GM19438 (cell line): ENCODE measurements around the gene ZNF346.
"Not testable (repeated sequence)": the region's sequence is repeated elsewhere in the genome, so short reads cannot be mapped to it uniquely, and the experiment has no call there.

Experiments
- ATAC-seq: cut with Tn5 transposase; IDR thresholded peaks from one replicate; pipeline ENCODE4 v1.9.1; 2021; ENCODE audit warnings: low read depth; ENCODE audit not compliant: unreplicated experiment

ZNF346 gene, protein sequence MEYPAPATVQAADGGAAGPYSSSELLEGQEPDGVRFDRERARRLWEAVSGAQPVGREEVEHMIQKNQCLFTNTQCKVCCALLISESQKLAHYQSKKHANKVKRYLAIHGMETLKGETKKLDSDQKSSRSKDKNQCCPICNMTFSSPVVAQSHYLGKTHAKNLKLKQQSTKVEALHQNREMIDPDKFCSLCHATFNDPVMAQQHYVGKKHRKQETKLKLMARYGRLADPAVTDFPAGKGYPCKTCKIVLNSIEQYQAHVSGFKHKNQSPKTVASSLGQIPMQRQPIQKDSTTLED

DNA sequence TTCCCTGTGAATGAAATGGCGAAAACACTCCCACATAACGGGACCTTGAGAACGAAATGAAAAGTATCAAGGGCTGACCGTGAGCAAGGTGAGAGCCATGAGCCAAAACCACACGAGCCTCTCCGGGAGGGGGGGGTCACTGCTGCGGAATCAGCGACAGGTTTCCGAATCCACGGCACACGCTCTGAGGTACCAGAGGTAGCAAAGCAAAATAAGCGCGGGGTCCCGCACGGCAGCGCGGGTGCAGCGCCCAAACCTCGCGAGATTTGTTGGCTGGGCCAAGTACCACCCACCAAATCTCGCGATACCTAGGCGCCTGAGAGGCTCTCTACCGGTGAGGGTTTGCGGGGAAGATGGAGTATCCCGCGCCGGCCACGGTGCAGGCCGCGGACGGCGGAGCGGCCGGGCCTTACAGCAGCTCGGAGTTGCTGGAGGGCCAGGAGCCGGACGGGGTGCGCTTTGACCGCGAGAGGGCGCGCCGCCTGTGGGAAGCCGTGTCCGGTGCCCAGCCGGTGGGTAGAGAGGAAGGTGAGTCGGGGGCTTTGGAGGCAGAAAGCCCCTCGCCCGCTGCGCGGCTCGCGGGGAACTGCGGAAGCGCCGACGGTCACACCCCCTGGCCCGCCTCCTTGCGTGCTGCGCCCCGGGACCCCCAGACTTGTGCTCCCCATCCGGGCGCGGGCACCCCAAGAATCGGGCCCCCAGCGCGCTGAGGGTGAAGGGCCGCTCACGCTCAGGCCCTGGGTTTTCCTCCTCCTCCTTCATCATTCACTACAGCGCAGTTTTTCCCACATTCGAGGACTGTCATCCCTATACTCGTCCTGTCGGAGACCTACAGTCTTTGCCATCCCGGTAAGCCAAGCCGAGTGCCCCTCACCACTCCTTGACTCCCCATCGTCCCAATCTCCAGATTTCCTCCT lies at the start of gene ZNF346:
Gene ZNF346, plus strand, starts transcription at position 311 of the 917 bp plus-strand sequence. Its CDS starts 43 bp downstream, at position 354.
- ATAC-seq, result peak; percentile 85

- no peak for ATAC-seq
Observed at GRCh38 chr5:176979669-176980068, 42.8 kb upstream of the ZNF346 start.

DNA sequence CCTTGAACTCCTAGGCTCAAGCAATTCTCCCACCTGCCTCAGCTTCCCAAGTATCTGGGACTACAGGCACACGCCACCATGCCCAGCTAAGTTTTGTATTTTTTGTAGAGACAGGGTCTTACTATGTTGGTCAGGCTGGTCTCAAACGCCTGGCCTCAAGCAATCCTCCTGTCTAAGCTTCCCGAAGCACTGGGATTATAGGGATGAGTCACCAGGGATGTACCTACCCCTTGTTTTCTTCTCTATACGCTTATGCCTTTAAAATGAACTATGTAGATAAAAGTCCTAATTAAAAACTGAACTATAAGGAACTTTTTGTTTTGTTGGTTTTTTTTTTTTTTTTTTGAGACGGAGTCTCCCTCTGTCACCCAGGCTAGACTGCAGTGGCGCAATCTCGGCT lies 41.7 kb upstream of the ZNF346 start:
- ATAC-seq, result no peak

DNA sequence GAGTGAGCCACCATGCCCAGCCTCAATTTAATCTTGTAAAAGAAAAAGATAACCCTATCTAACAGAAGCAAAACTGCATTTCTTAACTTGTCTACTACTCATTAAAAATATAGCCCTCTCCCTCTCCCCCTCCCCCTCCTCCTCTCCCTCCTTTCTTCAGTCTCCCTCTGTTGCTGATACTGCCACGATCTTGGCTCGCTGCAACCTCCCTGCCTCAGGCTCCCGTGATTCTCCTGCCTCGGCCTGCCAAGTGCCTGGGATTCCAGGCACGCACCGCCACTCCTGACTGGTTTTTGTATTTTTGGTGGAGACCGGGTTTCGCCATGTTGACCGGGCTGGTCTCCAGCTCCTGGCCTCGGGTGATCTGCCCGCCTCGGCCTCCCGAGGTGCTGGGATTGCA lies 39.4 kb upstream of the ZNF346 start:
- ATAC-seq, result not testable (repeated sequence)

DNA sequence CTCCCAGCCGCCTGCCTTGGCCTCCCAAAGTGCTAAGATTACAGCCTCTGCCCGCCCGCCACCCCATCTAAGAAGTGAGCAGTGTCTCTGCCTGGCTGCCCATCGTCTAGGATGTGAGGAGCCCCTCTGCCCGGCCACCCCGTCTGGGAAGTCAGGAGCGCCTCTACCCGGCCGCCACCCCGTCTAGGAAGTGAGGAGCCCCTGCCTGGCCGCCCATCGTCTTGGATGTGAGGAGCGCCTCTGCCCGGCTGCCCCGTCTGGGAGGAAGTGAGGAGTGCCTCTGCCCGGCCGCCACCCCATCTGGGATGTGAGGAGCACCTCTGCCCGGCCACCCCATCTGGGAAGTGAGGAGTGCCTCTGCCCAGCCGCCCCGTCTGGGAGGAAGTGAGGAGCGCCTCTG lies 38.9 kb upstream of the ZNF346 start:
- not testable (repeated sequence) for ATAC-seq

GRCh38 chr5:176984176-176984575 lies 38.3 kb upstream of the ZNF346 start:
- ATAC-seq, result not testable (repeated sequence)

DNA sequence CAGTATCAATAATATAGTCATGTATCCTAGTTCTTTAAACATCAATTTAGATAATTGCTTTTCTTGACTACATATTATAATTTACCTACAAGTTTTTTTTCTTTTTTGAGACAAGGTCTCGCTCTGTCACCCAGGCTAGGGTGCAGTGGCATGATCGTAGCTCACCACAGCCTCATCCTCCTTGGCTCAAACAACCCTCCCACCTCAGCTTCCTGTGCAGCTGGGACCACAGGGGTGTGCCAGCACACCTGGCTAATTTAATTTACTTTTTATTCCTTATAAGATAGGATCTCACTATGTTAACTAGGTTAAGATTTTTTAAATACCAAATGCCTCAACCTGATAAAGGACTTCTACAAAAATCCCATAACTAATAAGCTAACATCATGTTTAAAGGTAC lies 37.0 kb upstream of the ZNF346 start:
- ATAC-seq, result no peak

DNA sequence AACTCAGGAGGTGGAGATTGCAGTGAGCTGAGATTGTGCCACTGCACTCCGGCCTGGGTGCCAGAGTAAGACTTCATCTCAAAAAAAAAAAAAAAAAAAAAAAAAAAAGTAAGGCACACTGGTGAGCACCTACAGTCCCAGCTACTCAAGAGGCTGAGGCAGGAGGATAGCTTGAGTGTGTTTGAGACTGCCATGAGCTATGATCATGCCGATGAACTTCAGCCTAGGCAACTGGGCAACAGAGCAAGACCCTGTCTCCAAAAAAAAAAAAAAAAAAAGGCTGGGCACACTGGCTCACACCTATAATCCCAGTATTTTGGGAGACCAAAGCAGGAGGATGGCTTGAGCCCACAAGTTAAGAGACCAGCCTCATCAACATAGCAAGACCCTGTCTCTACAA lies 36.2 kb upstream of the ZNF346 start:
- ATAC-seq, result no peak

GRCh38 chr5:176987583-176987982 lies 34.9 kb upstream of the ZNF346 start:
- no peak for ATAC-seq

- ATAC-seq, result not testable (repeated sequence)
Observed at GRCh38 chr5:176993081-176993480, 29.4 kb upstream of the ZNF346 start.

DNA sequence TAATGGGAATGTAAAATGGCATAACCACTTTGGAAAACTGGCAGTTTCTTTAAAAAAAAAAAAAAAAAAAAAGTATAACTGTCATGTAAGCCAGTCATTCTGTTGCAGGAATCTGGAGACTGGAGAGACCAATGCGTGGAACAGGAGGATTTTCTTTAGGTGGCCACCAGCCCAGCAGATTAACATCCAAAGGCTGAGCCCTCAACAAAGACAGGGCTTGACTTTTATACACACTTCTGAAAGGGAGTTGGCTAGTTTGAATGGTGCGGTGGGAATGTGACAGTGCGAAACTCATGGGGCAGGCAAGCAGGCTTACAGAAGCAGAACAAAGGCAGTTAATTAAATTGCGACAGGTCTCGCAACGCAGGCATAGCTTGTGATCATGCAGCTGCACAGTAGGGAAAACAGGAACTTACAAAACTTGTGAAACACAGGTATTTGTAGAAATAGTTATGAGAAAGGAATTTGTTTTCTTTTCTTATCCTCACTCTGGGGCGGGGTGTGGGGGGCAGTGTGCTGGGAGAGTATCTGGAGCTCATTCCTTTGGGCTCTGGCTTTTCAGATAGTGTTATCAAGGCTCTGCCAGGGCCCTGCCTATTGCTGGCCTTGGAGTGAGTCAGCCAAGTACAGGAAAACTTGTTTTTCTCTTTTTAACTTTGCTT lies 27.9 kb upstream of the ZNF346 start:
- ATAC-seq, result no peak

GRCh38 chr5:176995122-176995490 lies 27.4 kb upstream of the ZNF346 start:
- no peak for ATAC-seq

DNA sequence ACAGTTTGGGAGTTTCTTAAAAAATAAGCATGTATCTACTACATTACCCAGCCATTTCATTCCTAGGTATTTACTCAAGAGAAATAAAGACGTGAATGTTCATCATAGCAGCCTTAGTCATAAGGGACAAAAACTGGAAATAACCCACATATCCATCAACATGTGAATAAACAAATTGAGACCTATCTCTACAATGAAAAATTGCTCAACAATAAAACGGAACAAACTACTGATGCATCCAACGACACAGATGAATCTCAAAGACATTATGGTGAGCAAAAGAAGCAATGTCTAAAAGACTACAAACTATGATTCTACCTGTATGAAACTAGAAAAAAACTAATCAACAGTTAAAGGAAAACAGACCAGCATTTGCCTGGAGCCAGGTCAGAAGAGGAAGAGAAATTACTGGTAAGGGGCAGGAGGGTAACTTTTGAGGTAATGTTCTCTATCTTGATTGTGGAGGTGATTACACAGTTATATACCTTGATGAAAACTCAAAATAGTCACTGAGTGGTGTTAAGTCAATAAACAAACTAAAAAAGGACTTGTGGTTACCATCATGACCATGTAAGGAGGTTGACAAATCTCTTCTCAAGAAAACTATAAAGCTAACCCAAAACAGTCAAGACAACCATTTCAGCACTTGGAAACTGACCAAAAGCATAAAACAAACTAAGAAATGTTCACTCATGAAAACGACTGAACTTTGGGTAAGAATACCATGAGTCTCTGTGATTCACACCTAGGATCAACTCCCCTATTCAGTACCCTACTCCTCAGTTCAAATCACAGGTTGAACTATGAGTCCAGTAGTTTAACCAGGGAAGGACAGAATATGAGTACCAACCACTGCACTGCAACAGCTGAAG lies 26.4 kb upstream of the ZNF346 start:
- ATAC-seq, result peak; percentile 41

- no peak for ATAC-seq
Observed at GRCh38 chr5:176996780-176997179, 25.7 kb upstream of the ZNF346 start.

DNA sequence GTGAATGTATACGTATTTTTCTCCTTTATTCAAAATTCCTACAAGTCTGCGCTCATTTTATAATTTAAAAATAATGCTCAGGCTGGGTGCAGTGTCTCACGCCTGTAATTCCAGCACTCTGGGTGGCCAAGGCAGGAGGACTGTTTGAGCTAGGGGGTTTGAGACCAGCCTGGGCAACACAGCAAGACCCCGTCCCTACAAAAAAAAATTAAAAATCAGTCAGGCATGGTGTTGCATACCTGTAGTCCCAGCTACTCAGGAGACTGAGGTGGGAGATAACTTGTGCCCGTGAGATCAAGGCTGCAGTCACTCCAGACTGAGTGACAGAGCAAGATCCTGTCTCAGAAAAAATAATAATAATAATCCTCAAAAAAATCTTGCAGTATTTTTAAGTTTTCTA lies 23.7 kb upstream of the ZNF346 start:
- ATAC-seq, result no peak

DNA sequence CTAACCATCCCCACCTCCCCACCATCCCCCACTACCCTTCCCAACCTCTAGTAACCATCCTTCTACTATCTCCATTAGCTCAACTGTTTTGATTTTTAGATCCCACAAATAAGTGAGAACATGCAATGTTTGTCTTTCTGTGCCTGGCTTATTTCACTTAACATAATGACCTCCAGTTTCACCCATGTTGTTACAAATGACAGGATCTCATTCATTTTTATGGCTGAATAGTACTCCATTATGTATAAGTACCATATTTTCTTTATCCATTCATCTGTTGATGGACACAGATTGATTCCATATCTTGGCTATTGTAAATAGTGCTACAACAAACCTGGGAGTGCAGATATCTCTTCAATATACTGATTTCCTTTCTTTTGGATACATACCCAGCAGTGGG lies 23.0 kb upstream of the ZNF346 start:
- ATAC-seq, result not testable (repeated sequence)

DNA sequence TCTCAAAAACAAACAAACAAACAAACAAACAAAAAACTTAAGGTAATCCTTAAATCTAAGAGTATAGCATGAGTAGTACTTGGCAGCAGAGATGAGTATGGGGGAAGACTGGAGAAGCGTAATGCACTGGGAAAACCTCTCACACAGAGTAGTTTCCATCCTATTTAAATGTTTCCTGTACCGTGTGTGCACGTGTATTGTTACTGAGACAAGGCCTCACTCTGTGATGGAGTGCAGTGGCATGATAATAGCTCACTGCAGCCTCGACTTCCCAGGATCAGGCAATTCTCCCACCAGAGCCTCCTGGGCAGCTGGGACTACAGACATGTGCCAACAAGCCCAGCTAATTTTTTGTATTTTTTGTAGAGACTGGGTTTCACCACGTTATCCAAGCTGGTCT lies 18.8 kb upstream of the ZNF346 start:
- no peak for ATAC-seq

- ATAC-seq, result no peak
Observed at GRCh38 chr5:177004961-177005360, 17.5 kb upstream of the ZNF346 start.

DNA sequence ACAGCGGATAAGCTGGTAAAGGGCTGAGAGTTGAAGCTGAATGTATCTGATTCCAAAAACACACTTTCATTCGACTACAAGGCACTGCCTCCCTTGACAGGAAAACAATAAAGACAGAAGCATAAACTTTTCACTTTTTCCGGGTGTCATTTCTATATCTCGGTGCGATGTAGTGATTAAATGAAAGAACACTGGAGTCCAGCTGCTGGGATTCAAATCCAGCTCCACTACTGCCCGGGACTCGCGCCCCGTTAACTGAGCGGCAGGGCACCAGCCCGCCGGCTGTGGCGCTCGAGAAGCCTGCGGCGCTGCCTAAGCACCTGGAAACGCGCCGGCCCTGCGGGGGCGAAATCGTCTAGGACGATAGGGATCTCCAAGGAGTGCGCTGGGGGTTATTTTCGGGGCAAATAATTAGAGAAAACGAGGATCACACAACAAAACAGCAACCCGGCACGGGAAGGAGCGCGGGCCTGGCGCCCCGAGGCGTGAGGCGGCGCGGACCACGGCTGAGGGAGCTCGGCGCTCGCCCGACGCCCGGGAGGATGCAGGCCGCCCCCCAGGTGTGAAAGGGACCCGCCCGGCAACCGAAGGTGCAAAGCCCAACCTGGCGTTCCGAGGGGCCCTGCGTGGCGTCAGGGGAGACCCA lies 16.8 kb upstream of the ZNF346 start:
- ATAC-seq, result peak; percentile 56
